Measurements from ENCODE around the gene TMEM132E. TPM values are rescaled to one million over a fixed set of nuclear protein-coding genes. Genes with fewer than 3 reads are reported as not detected.

TMEM132E gene
- total and polyA plus RNA-seq, 7 donors: 0.10 TPM; not detected in 6

GRCh38 chr17:34572483-34572882, 6.9 kb upstream of the TMEM132E start:
- intact Hi-C loops (cut with DNase I): no loop called here
- H3K27me3 ChIP-seq: peaks cover 3 to 59% (median 7%) of the 10 kb centered on the region in 3 donors

GRCh38 chr17:34575182-34575581, 4.2 kb upstream of the TMEM132E start:
- whole genome bisulfite sequencing, 2 donors: 73 to 83% methylated on average over 5 of the region's 5 CpGs

More at GRCh38 chr17:34572483-34572882, 6.9 kb upstream of the TMEM132E start:
- no peak overlapping the region for H3K4me3 ChIP-seq
- H3K4me1 ChIP-seq: no peaks in the 10 kb centered on the region
- H3K36me3 ChIP-seq: no peaks in the 10 kb centered on the region
- WGBS, 2 donors: 63 to 74% methylated on average over 1 of the region's 1 CpG
- no peak for TF ChIP-seq CTCF (IDR thresholded peaks at IDR 0.05)
- no peak for TF ChIP-seq EP300 (IDR thresholded peaks at IDR 0.05)
- TF ChIP-seq POLR2A (IDR thresholded peaks at IDR 0.05): no peak
- no peak for TF ChIP-seq POLR2AphosphoS5 (IDR thresholded peaks at IDR 0.05)
- no peak overlapping the region for H3K27ac ChIP-seq
- no peak for DNase-seq
- peaks cover 0 to 3% (median 0%) of the 10 kb centered on the region in 4 donors for H3K9me3 ChIP-seq

DNA sequence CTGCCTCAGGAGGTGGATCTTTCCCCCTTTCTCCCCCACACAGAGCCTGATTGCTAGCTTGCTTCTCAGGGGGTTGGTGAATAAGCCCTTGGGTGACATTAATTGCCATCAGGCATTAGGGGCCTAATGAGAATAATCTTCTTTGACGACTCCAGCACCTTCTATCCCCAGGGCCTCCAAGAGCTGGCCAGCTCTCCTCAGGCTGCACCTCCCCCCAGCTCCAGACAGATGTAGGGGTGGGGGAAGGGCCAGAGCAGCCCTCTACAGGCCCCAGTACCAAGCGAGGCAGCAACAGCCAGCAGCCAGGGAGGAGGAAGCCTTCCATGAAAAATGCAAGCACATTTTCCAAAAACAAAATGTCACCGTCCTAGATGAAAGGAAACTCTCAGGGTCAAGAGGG, 1.4 kb upstream of the TMEM132E start:
- H3K27ac ChIP-seq: no peak overlapping the region
- no peak overlapping the region for H3K4me3 ChIP-seq
- intact Hi-C loops (cut with DNase I): no loop called here
- peaks cover 0 to 3% (median 0%) of the 10 kb centered on the region in 4 donors for H3K9me3 ChIP-seq
- TF ChIP-seq POLR2A (IDR thresholded peaks at IDR 0.05): no peak
- TF ChIP-seq POLR2AphosphoS5 (IDR thresholded peaks at IDR 0.05): no peak
- TF ChIP-seq CTCF (IDR thresholded peaks at IDR 0.05): no peak
- TF ChIP-seq EP300 (IDR thresholded peaks at IDR 0.05): no peak
- peaks cover 39 to 87% (median 50%) of the 10 kb centered on the region in 3 donors for H3K27me3 ChIP-seq
- no peak for DNase-seq
- H3K36me3 ChIP-seq: no peaks in the 10 kb centered on the region
- peaks cover 0 to 37% (median 35%) of the 10 kb centered on the region in 4 donors for H3K4me1 ChIP-seq
- WGBS, 2 donors: 19 to 22% methylated on average over 3 of the region's 3 CpGs

More at GRCh38 chr17:34575182-34575581, 4.2 kb upstream of the TMEM132E start:
- intact Hi-C loops (cut with DNase I): no loop called here
- peaks cover 12 to 78% (median 23%) of the 10 kb centered on the region in 3 donors for H3K27me3 ChIP-seq
- TF ChIP-seq EP300 (IDR thresholded peaks at IDR 0.05) (no peak), CTCF (IDR thresholded peaks at IDR 0.05) (no peak), POLR2AphosphoS5 (IDR thresholded peaks at IDR 0.05) (no peak), POLR2A (IDR thresholded peaks at IDR 0.05) (no peak)
- peaks cover 0 to 17% (median 15%) of the 10 kb centered on the region in 4 donors for H3K4me1 ChIP-seq
- peaks cover 0 to 3% (median 0%) of the 10 kb centered on the region in 4 donors for H3K9me3 ChIP-seq
- DNase-seq: no peak
- H3K4me3 ChIP-seq: no peak overlapping the region
- H3K36me3 ChIP-seq: no peaks in the 10 kb centered on the region
- no peak overlapping the region for H3K27ac ChIP-seq

DNA sequence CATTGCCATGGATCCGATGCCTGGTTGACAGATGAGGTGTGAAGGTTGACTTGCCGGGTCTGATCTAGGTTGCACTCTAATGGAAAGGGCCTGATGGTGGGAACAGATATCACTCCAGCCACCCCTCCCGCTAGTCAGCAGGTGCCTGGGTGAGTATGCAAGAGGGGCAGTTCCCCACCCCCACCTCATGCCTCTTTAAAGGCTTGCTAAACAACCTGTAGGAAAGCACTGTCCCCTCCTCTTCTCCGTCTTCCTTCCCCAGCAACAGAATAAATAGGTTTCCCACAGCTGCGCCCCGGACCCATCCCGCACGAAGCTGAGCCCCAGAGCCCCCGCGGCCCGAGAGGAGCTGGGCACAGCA, 746 bp upstream of the TMEM132E start:
- intact Hi-C loops (cut with DNase I): no loop called here
- Histone ChIP-seq H3K36me3 (no peaks in the 10 kb centered on the region), H3K27ac (no peak overlapping the region), H3K9me3 (peaks cover 0 to 3% (median 0%) of the 10 kb centered on the region in 4 donors), H3K4me1 (peaks cover 0 to 37% (median 35%) of the 10 kb centered on the region in 4 donors), H3K4me3 (peak overlapping the region; percentile 35 to 60 (median 54)), H3K27me3 (peaks cover 42 to 87% (median 56%) of the 10 kb centered on the region in 3 donors)
- WGBS, 2 donors: 9 to 10% methylated on average over 11 of the region's 11 CpGs
- DNase-seq: no peak
- no peak for TF ChIP-seq POLR2AphosphoS5 (IDR thresholded peaks at IDR 0.05)
- TF ChIP-seq CTCF (IDR thresholded peaks at IDR 0.05): no peak
- no peak for TF ChIP-seq POLR2A (IDR thresholded peaks at IDR 0.05)
- no peak for TF ChIP-seq EP300 (IDR thresholded peaks at IDR 0.05)
